Activated naive CD8-positive, alpha-beta T cell treated with anti-CD3 and anti-CD28 coated beads for 36 hours (primary cell): ENCODE results near the gene STX2. TPM values are rescaled to one million over a fixed set of nuclear protein-coding genes. Genes with fewer than 3 reads are reported as not detected.

ENCODE experiments used
- total RNA-seq, 2 experiments: library from RNA; stranded (reverse); gene quantifications; one replicate each; pipeline ENCODE4 v1.2.3, GENCODE V29; 2021

Gene STX2
- total RNA-seq, 2 experiments from 2014 or later, result 13.8 to 14.0 TPM

Other genes with a start within 250 kb of the STX2 start
- gene RIMBP2, start 123.0 kb downstream of the STX2 start, total RNA-seq, result not detected
- gene RAN, start 32.8 kb upstream of the STX2 start, total RNA-seq, result 1,000 to 10,000 TPM; 2,531 to 2,575 TPM
- under 1 TPM in 1 of 2 experiments, not detected in 1; 0.38 TPM for gene ADGRD1, start 114.7 kb upstream of the STX2 start, total RNA-seq